GM12878 (cell line): ENCODE data around the gene NUP214. TPM values are rescaled to one million over a fixed set of nuclear protein-coding genes. Genes with fewer than 3 reads are reported as not detected.
"Not testable (repeated sequence)": the region's sequence is repeated elsewhere in the genome, so short reads cannot be mapped to it uniquely, and the experiment has no call there.

Source experiments
- ATAC-seq: fragments of 200-7000 bp; cut with Tn5 transposase; 3 replicates; pipeline ENCODE4 v1.9.1; 2020; ENCODE audit warnings: mild to moderate bottlenecking, moderate library complexity
- BruUV-seq: library from RNA; stranded (reverse); fragments of 400-500 nt; replicated peaks from 2 replicates; lab custom pipeline; 2021; lab: Mats Ljungman, UMichigan
- CTCF ChIA-PET: fragments of 300-600 bp; sonication (Branson Sonifier 250); formaldehyde crosslinking; extraction: SDS; loops from one replicate; lab custom pipeline; 2021; ENCODE audit warnings: inconsistent platforms; lab: Yijun Ruan, JAX
- POLR2A ChIA-PET: fragments of 350-600 bp; formaldehyde crosslinking; extraction: SDS; loops from one replicate; lab custom pipeline; 2021; ENCODE audit warnings: inconsistent platforms; lab: Charles Lee
- RAD21 ChIA-PET: fragments of 300-600 bp; sonication (Branson Sonifier 250); formaldehyde crosslinking; loops from one replicate; lab custom pipeline; 2023; ENCODE audit warnings: antibody characterized with exemption; ENCODE audit not compliant: unreplicated experiment; lab: Charles Lee
- SMC1A ChIA-PET: fragments of 300-600 bp; sonication (Branson Sonifier 250); formaldehyde crosslinking; loops from one replicate; lab custom pipeline; 2023; ENCODE audit not compliant: unreplicated experiment, uncharacterized antibody; lab: Charles Lee
- DNase-seq: peaks from one replicate; pipeline ENCODE4 v3.0.0-alpha.2; 2011; ENCODE audit warnings: low read depth, low spot score
- FAIRE-seq: peaks from 3 replicates; lab custom pipeline; 2011; peaks lifted over from hg19 to GRCh38; lab: Jason Lieb, UNC
- H2AFZ ChIP-seq: 2 replicates; pipeline ENCODE4 v1.6.0; 2011; ENCODE audit warnings: low read depth, low read length, control low read depth; ENCODE audit not compliant: control insufficient read depth
- H3K27ac ChIP-seq: 2 replicates; pipeline ENCODE4 v1.5.1; 2011; ENCODE audit warnings: control low read depth; ENCODE audit not compliant: control insufficient read depth, insufficient read depth
- H3K27me3 ChIP-seq, 2 experiments: replicated peaks in 1 of 2; 2 replicates each; pipeline versions ENCODE4 v1.6.0 to v1.6.1; 2011; ENCODE audit warnings: low read length in 1 of 2; ENCODE audit not compliant: control insufficient read depth in 2 of 2, insufficient read depth in 2 of 2
- H3K36me3 ChIP-seq, 2 experiments: 2 replicates each; pipeline ENCODE4 v1.5.1; 2011; ENCODE audit warnings: low read length in 1 of 2; ENCODE audit not compliant: control insufficient read depth in 2 of 2, insufficient read depth in 2 of 2
- H3K4me1 ChIP-seq: 2 replicates; pipeline ENCODE4 v1.6.1; 2011; ENCODE audit warnings: mild to moderate bottlenecking, low read length, moderate library complexity, mixed read lengths; ENCODE audit not compliant: control insufficient read depth, insufficient read depth
- H3K4me2 ChIP-seq: 2 replicates; pipeline ENCODE4 v1.6.0; 2011; ENCODE audit warnings: control low read depth; ENCODE audit not compliant: control insufficient read depth, insufficient read depth
- H3K4me3 ChIP-seq: fragments of 200-600 bp; sonication (generic); 2 replicates; pipeline ENCODE4 v1.5.1; 2016
- H3K79me2 ChIP-seq: 2 replicates; pipeline ENCODE4 v1.6.0; 2011; ENCODE audit warnings: low read length; ENCODE audit not compliant: control insufficient read depth, insufficient read depth
- H3K9ac ChIP-seq: 2 replicates; pipeline ENCODE4 v1.8.0; 2011; ENCODE audit warnings: low read length, control low read depth, mixed read lengths; ENCODE audit not compliant: control insufficient read depth, insufficient read depth
- H3K9me3 ChIP-seq: replicated peaks from 3 replicates; pipeline ENCODE4 v1.5.1; 2011; ENCODE audit warnings: mild to moderate bottlenecking, low read length; ENCODE audit not compliant: control insufficient read depth, insufficient read depth
- H4K20me1 ChIP-seq: 2 replicates; pipeline ENCODE4 v1.6.0; 2011; ENCODE audit not compliant: control insufficient read depth, insufficient read depth
- BCL3 ChIP-seq: IDR thresholded peaks from 2 replicates; pipeline ENCODE4 v1.6.1; 2011; ENCODE audit warnings: borderline replicate concordance, low read depth, mild to moderate bottlenecking, moderate library complexity, low read length; ENCODE audit not compliant: insufficient read depth, poor library complexity, severe bottlenecking
- SREBF1 ChIP-seq: IDR thresholded peaks from 2 replicates; pipeline ENCODE4 v1.6.1; 2012; ENCODE audit warnings: mild to moderate bottlenecking, low read length
- ZNF592 ChIP-seq: fragments of 450-650 bp; IDR thresholded peaks from 2 replicates; pipeline ENCODE4 v1.6.1; 2017; ENCODE audit warnings: mild to moderate bottlenecking, moderate library complexity
- WGBS: methylation state at CpG from one replicate; pipeline ENCODE4 v1.1.6; 2016; ENCODE audit warnings: low lambda C conversion rate; ENCODE audit not compliant: insufficient replicate concordance, insufficient coverage; ENCODE audit errors: missing lambda C conversion rate; 5-methylcytosine and 5-hydroxymethylcytosine counted together
- in situ Hi-C: fragments of 300-500 bp; cut with MboI; formaldehyde crosslinking; loops from 9 replicates; pipeline ENCODE4 v1.14.3; 2018; ENCODE audit warnings: mixed read lengths
- intact Hi-C: fragments of 100-400 bp; cut with micrococcal nuclease; formaldehyde crosslinking; loops from one replicate; pipeline ENCODE4 v1.14.2; 2022; ENCODE audit not compliant: unreplicated experiment
- polyA plus RNA-seq, 11 experiments: library from polyadenylated mRNA; depleted of rRNA in 4 of 11; unstranded in 6 of 11; stranded (reverse) in 5 of 11; fragments of >200 nt; fragmentation: Nextera tagmentation in 4 of 11; fragmentation: Illumina TruSeq in 1 of 11; extraction: Ambion mirVana in 4 of 11; extraction: Trizol in 1 of 11; gene quantifications; 1 replicate in 1 of 11; 2 replicates in 10 of 11; pipeline versions ENCODE4 v1.2.1 to v1.2.3, GENCODE V29; 2011 to 2016; ENCODE audit warnings: inconsistent platforms in 2 of 11, missing spikeins in 2 of 11, low read depth in 1 of 11
- total RNA-seq, 4 experiments: library from RNA; depleted of rRNA in 3 of 4; stranded (reverse); fragments of >200 nt in 3 of 4; fragmentation: Illumina TruSeq in 1 of 4; extraction: Trizol in 1 of 4; gene quantifications; 2 replicates each; pipeline versions ENCODE4 v1.2.1 to v1.2.3, GENCODE V29; 2013 to 2021

Gene NUP214
- total and polyA plus RNA-seq, 10 of the 15 experiments (the other 5 are each of a cell fraction or from before 2014, with no cell fraction given) = 11.7 to 53.8 (median 17.6) TPM

GRCh38 chr9:131190191-131190590 lies 64.8 kb downstream of the NUP214 start (continued):
- no peak for TF ChIP-seq BCL3
- TF ChIP-seq SREBF1 = no peak
- TF ChIP-seq ZNF592 = no peak

GRCh38 chr9:131191032-131191431 lies 65.6 kb downstream of the NUP214 start:
- DNase-seq, H3K27ac ChIP-seq, H3K9me3 ChIP-seq, POLR2A ChIA-PET, H3K27me3 ChIP-seq, in situ Hi-C loops, H4K20me1 ChIP-seq, BruUV-seq, H3K4me1 ChIP-seq, FAIRE-seq, H3K9ac ChIP-seq, H3K4me2 ChIP-seq, H3K79me2 ChIP-seq, intact Hi-C loops, ATAC-seq, H2AFZ ChIP-seq, H3K4me3 ChIP-seq: not testable (repeated sequence)
- 76% methylated on average over 6 of the region's 6 CpGs for WGBS
- ChIA-PET RAD21 (interaction anchor here (1.3 kb wide), 1 partner anchor 146 kb away, joined by 4 read pairs; no protein-coding TSS in a partner anchor), CTCF (interaction anchor here (1.0 kb wide), 1 partner anchor 145 kb away, joined by 4 read pairs; no protein-coding TSS in a partner anchor), SMC1A (interaction anchor here (1.0 to 1.1 kb wide), 3 partner anchors 13 to 145 kb away, joined by 3 to 4 read pairs (median 4); no protein-coding TSS in a partner anchor)
- peaks cover 6 to 19% of the 10 kb centered on the region in 2 experiments for H3K36me3 ChIP-seq
